T-helper 1 cell treated with Interleukin-12 subunit alpha and Interleukin-12 subunit beta and Interleukin-4 antibody, amounts not matched to agents 30 ng/mL and 1 ng/mL, for 36 hours (primary cell): ENCODE measurements around the gene CMC1. TPM values are rescaled to one million over a fixed set of nuclear protein-coding genes. Genes with fewer than 3 reads are reported as not detected.
"Not testable (repeated sequence)": the region's sequence is repeated elsewhere in the genome, so short reads cannot be mapped to it uniquely, and the experiment has no call there.

Source experiments
- intact Hi-C: fragments of 100-400 bp; cut with micrococcal nuclease; formaldehyde crosslinking; loops from one replicate; pipeline ENCODE4 v1.15.1; 2024
- total RNA-seq: library from RNA; stranded (reverse); gene quantifications from 2 replicates; pipeline ENCODE4 v1.2.3, GENCODE V29; 2022

Gene CMC1
- total RNA-seq, 1 donor from 2014 or later: 19.1 TPM

- intact Hi-C loops: loop anchor here (5.0 to 10.0 kb wide), 4 partner anchors 91 to 876 kb away; partner anchors contain the start of gene NEK10
Measured at GRCh38 chr3:28243424-28244106, 2.1 kb downstream of the CMC1 start.

GRCh38 chr3:28244491-28244890 is 3.1 kb downstream of the CMC1 start:
- intact Hi-C loops: loop anchor here (5.0 to 10.0 kb wide), 4 partner anchors 92 to 877 kb away; partner anchors contain the start of gene NEK10

- intact Hi-C loops: loop anchor here (10.0 kb wide), 1 partner anchor 322 kb away; no protein-coding TSS in a partner anchor
Measured at GRCh38 chr3:28247286-28247685, 5.9 kb downstream of the CMC1 start.

- intact Hi-C loops: no loop called here
Measured at GRCh38 chr3:28250999-28251398, 9.6 kb downstream of the CMC1 start.

- intact Hi-C loops: no loop called here
Measured at GRCh38 chr3:28252001-28252431, 10.6 kb downstream of the CMC1 start.

GRCh38 chr3:28253040-28253715 is 11.8 kb downstream of the CMC1 start:
- intact Hi-C loops: no loop called here

GRCh38 chr3:28262001-28262400 is 20.6 kb downstream of the CMC1 start:
- intact Hi-C loops: no loop called here

GRCh38 chr3:28265641-28266040 is 24.2 kb downstream of the CMC1 start:
- intact Hi-C loops: no loop called here

GRCh38 chr3:28267984-28268849 is 26.8 kb downstream of the CMC1 start:
- intact Hi-C loops: no loop called here

- intact Hi-C loops: no loop called here
Measured at GRCh38 chr3:28268989-28269388, 27.6 kb downstream of the CMC1 start.

- intact Hi-C loops: not testable (repeated sequence)
Measured at GRCh38 chr3:28269884-28270283, 28.5 kb downstream of the CMC1 start.

- intact Hi-C loops: no loop called here
Measured at GRCh38 chr3:28273837-28274236, 32.4 kb downstream of the CMC1 start.

GRCh38 chr3:28278918-28279317 is 37.5 kb downstream of the CMC1 start:
- intact Hi-C loops: no loop called here

- intact Hi-C loops: no loop called here
Measured at GRCh38 chr3:28279770-28280169, 38.4 kb downstream of the CMC1 start.

- intact Hi-C loops: no loop called here
Measured at GRCh38 chr3:28280781-28281180, 39.4 kb downstream of the CMC1 start.

- intact Hi-C loops: loop anchor here (1.0 kb wide), 3 partner anchors 42 to 574 kb away; partner anchors contain the start of gene EOMES
Measured at GRCh38 chr3:28286595-28286994, 45.2 kb downstream of the CMC1 start.

- intact Hi-C loops: no loop called here
Measured at GRCh38 chr3:28287046-28287445, 45.6 kb downstream of the CMC1 start.

GRCh38 chr3:28290863-28291300 is 49.5 kb downstream of the CMC1 start:
- intact Hi-C loops: no loop called here

- intact Hi-C loops: no loop called here
Measured at GRCh38 chr3:28291577-28291976, 50.2 kb downstream of the CMC1 start.

GRCh38 chr3:28292622-28293021 is 51.2 kb downstream of the CMC1 start:
- intact Hi-C loops: no loop called here

- intact Hi-C loops: loop anchor here (2.0 kb wide), 1 partner anchor 34 kb away; no protein-coding TSS in a partner anchor
Measured at GRCh38 chr3:28294667-28295413, 53.4 kb downstream of the CMC1 start.
